ENCODE data around the gene CDC20. TPM values are rescaled to one million over a fixed set of nuclear protein-coding genes. Genes with fewer than 3 reads are reported as not detected.

CDC20 gene
- total RNA-seq, 1 experiment from 2014 or later: 96.9 TPM

GRCh38 chr1:43376723-43377235 is 18.0 kb downstream of the CDC20 start:
- Histone ChIP-seq H3K4me1 (ENCODE audit: low read length) (no peaks in the 10 kb centered on the region), H3K4me3 (ENCODE audit: low read length) (no peak overlapping the region), H3K79me2 (ENCODE audit: low read length) (no peaks in the 10 kb centered on the region), H4K20me1 (ENCODE audit: insufficient read depth, low read depth, low read length) (no peaks in the 10 kb centered on the region), H2AFZ (ENCODE audit: low read length) (no peak overlapping the region), H3K27me3 (ENCODE audit: low read length) (no peaks in the 10 kb centered on the region), H3K9ac (ENCODE audit: low read length) (no peak overlapping the region), H3K9me3 (ENCODE audit: low read length) (no peaks in the 10 kb centered on the region), H3K9me2 (replicated peaks; ENCODE audit: insufficient read depth, low read length) (no peaks in the 10 kb centered on the region), H3K4me2 (ENCODE audit: low read depth, low read length, poor library complexity, severe bottlenecking) (no peak overlapping the region), H3K27ac (ENCODE audit: low read length) (no peak overlapping the region), H3K36me3 (ENCODE audit: insufficient read depth, low read length) (no peaks in the 10 kb centered on the region)
- no peak for DNase-seq

GRCh38 chr1:43377831-43378230 is 19.1 kb downstream of the CDC20 start:
- Histone ChIP-seq H3K9me3 (ENCODE audit: low read length) (no peaks in the 10 kb centered on the region), H3K9ac (ENCODE audit: low read length) (no peak overlapping the region), H3K79me2 (ENCODE audit: low read length) (no peaks in the 10 kb centered on the region), H3K27me3 (ENCODE audit: low read length) (no peaks in the 10 kb centered on the region), H3K36me3 (ENCODE audit: insufficient read depth, low read length) (peaks cover 6% of the 10 kb centered on the region), H3K4me1 (ENCODE audit: low read length) (no peaks in the 10 kb centered on the region), H3K4me2 (ENCODE audit: low read depth, low read length, poor library complexity, severe bottlenecking) (no peak overlapping the region), H3K27ac (ENCODE audit: low read length) (no peak overlapping the region), H2AFZ (ENCODE audit: low read length) (no peak overlapping the region), H4K20me1 (ENCODE audit: insufficient read depth, low read depth, low read length) (no peaks in the 10 kb centered on the region), H3K9me2 (replicated peaks; ENCODE audit: insufficient read depth, low read length) (no peaks in the 10 kb centered on the region), H3K4me3 (ENCODE audit: low read length) (no peak overlapping the region)
- DNase-seq: no peak

GRCh38 chr1:43379476-43379875 is 20.7 kb downstream of the CDC20 start:
- H2AFZ ChIP-seq (ENCODE audit: low read length): no peak overlapping the region
- no peak overlapping the region for H3K27ac ChIP-seq (ENCODE audit: low read length)
- H3K4me3 ChIP-seq (ENCODE audit: low read length): no peak overlapping the region
- H3K9me2 ChIP-seq (replicated peaks; ENCODE audit: insufficient read depth, low read length): no peaks in the 10 kb centered on the region
- H3K4me1 ChIP-seq (ENCODE audit: low read length): no peaks in the 10 kb centered on the region
- no peak for DNase-seq
- H3K9me3 ChIP-seq (ENCODE audit: low read length): no peaks in the 10 kb centered on the region
- no peak overlapping the region for H3K9ac ChIP-seq (ENCODE audit: low read length)
- H3K36me3 ChIP-seq (ENCODE audit: insufficient read depth, low read length): peaks cover 10% of the 10 kb centered on the region
- no peaks in the 10 kb centered on the region for H4K20me1 ChIP-seq (ENCODE audit: insufficient read depth, low read depth, low read length)
- no peak overlapping the region for H3K4me2 ChIP-seq (ENCODE audit: low read depth, low read length, poor library complexity, severe bottlenecking)
- no peaks in the 10 kb centered on the region for H3K79me2 ChIP-seq (ENCODE audit: low read length)
- H3K27me3 ChIP-seq (ENCODE audit: low read length): no peaks in the 10 kb centered on the region

- Histone ChIP-seq H3K9me2 (replicated peaks; ENCODE audit: insufficient read depth, low read length) (no peaks in the 10 kb centered on the region), H3K27ac (ENCODE audit: low read length) (no peak overlapping the region), H3K4me1 (ENCODE audit: low read length) (no peaks in the 10 kb centered on the region), H4K20me1 (ENCODE audit: insufficient read depth, low read depth, low read length) (no peaks in the 10 kb centered on the region), H3K9ac (ENCODE audit: low read length) (no peak overlapping the region), H3K4me3 (ENCODE audit: low read length) (no peak overlapping the region), H3K9me3 (ENCODE audit: low read length) (no peaks in the 10 kb centered on the region), H2AFZ (ENCODE audit: low read length) (no peak overlapping the region), H3K36me3 (ENCODE audit: insufficient read depth, low read length) (peaks cover 27% of the 10 kb centered on the region), H3K79me2 (ENCODE audit: low read length) (no peaks in the 10 kb centered on the region), H3K27me3 (ENCODE audit: low read length) (no peaks in the 10 kb centered on the region), H3K4me2 (ENCODE audit: low read depth, low read length, poor library complexity, severe bottlenecking) (no peak overlapping the region)
- DNase-seq: no peak
These were observed 22.8 kb downstream of the CDC20 start for GRCh38 chr1:43381612-43382011.

- no peak overlapping the region for H2AFZ ChIP-seq (ENCODE audit: low read length)
- no peaks in the 10 kb centered on the region for H3K79me2 ChIP-seq (ENCODE audit: low read length)
- H3K4me2 ChIP-seq (ENCODE audit: low read depth, low read length, poor library complexity, severe bottlenecking): no peak overlapping the region
- no peak overlapping the region for H3K9ac ChIP-seq (ENCODE audit: low read length)
- no peak for DNase-seq
- no peaks in the 10 kb centered on the region for H3K9me2 ChIP-seq (replicated peaks; ENCODE audit: insufficient read depth, low read length)
- H3K4me3 ChIP-seq (ENCODE audit: low read length): no peak overlapping the region
- H4K20me1 ChIP-seq (ENCODE audit: insufficient read depth, low read depth, low read length): no peaks in the 10 kb centered on the region
- H3K36me3 ChIP-seq (ENCODE audit: insufficient read depth, low read length): peaks cover 32% of the 10 kb centered on the region
- no peaks in the 10 kb centered on the region for H3K9me3 ChIP-seq (ENCODE audit: low read length)
- H3K27ac ChIP-seq (ENCODE audit: low read length): no peak overlapping the region
- no peaks in the 10 kb centered on the region for H3K27me3 ChIP-seq (ENCODE audit: low read length)
- H3K4me1 ChIP-seq (ENCODE audit: low read length): no peaks in the 10 kb centered on the region
These were observed 23.4 kb downstream of the CDC20 start for GRCh38 chr1:43382027-43382779.

GRCh38 chr1:43383449-43383848 is 24.7 kb downstream of the CDC20 start:
- H3K27me3 ChIP-seq (ENCODE audit: low read length): no peaks in the 10 kb centered on the region
- H3K27ac ChIP-seq (ENCODE audit: low read length): no peak overlapping the region
- H3K79me2 ChIP-seq (ENCODE audit: low read length): peaks cover 12% of the 10 kb centered on the region
- no peaks in the 10 kb centered on the region for H3K9me2 ChIP-seq (replicated peaks; ENCODE audit: insufficient read depth, low read length)
- H2AFZ ChIP-seq (ENCODE audit: low read length): no peak overlapping the region
- no peak overlapping the region for H3K9ac ChIP-seq (ENCODE audit: low read length)
- H4K20me1 ChIP-seq (ENCODE audit: insufficient read depth, low read depth, low read length): 0 out of 2 replicates have a peak, but pooled peaks cover 7% of the 10 kb centered on the region
- H3K4me2 ChIP-seq (ENCODE audit: low read depth, low read length, poor library complexity, severe bottlenecking): no peak overlapping the region
- H3K4me1 ChIP-seq (ENCODE audit: low read length): peaks cover 9% of the 10 kb centered on the region
- no peak overlapping the region for H3K4me3 ChIP-seq (ENCODE audit: low read length)
- H3K9me3 ChIP-seq (ENCODE audit: low read length): no peaks in the 10 kb centered on the region
- peaks cover 38% of the 10 kb centered on the region for H3K36me3 ChIP-seq (ENCODE audit: insufficient read depth, low read length)
- no peak for DNase-seq

- no peaks in the 10 kb centered on the region for H3K9me2 ChIP-seq (replicated peaks; ENCODE audit: insufficient read depth, low read length)
These were observed 27.9 kb downstream of the CDC20 start for GRCh38 chr1:43386676-43387075.

GRCh38 chr1:43387976-43388599 is 29.3 kb downstream of the CDC20 start:
- Histone ChIP-seq H3K79me2 (ENCODE audit: low read length) (peaks cover 54% of the 10 kb centered on the region), H3K4me3 (ENCODE audit: low read length) (peak overlapping the region; percentile 98)
- DNase-seq: peak; percentile 52

More at GRCh38 chr1:43386676-43387075, 27.9 kb downstream of the CDC20 start:
- Histone ChIP-seq H3K36me3 (ENCODE audit: insufficient read depth, low read length) (peaks cover 38% of the 10 kb centered on the region), H3K9ac (ENCODE audit: low read length) (no peak overlapping the region), H3K27me3 (ENCODE audit: low read length) (no peaks in the 10 kb centered on the region), H3K4me2 (ENCODE audit: low read depth, low read length, poor library complexity, severe bottlenecking) (no peak overlapping the region), H3K4me3 (ENCODE audit: low read length) (no peak overlapping the region), H2AFZ (ENCODE audit: low read length) (no peak overlapping the region), H3K9me3 (ENCODE audit: low read length) (no peaks in the 10 kb centered on the region), H3K79me2 (ENCODE audit: low read length) (peaks cover 44% of the 10 kb centered on the region), H3K4me1 (ENCODE audit: low read length) (peaks cover 24% of the 10 kb centered on the region), H3K27ac (ENCODE audit: low read length) (no peak overlapping the region), H4K20me1 (ENCODE audit: insufficient read depth, low read depth, low read length) (0 out of 2 replicates have a peak, but pooled peaks cover 13% of the 10 kb centered on the region)
- DNase-seq: no peak

More at GRCh38 chr1:43387976-43388599, 29.3 kb downstream of the CDC20 start:
- Histone ChIP-seq H3K9me3 (ENCODE audit: low read length) (no peaks in the 10 kb centered on the region), H3K9me2 (replicated peaks; ENCODE audit: insufficient read depth, low read length) (no peaks in the 10 kb centered on the region), H4K20me1 (ENCODE audit: insufficient read depth, low read depth, low read length) (0 out of 2 replicates have a peak, but pooled peaks cover 13% of the 10 kb centered on the region), H3K27ac (ENCODE audit: low read length) (no peak overlapping the region; the same call in 1 of the 2 replicates), H3K36me3 (ENCODE audit: insufficient read depth, low read length) (peaks cover 30% of the 10 kb centered on the region; the same call in 1 of the 2 replicates), H3K4me1 (ENCODE audit: low read length) (peaks cover 27% of the 10 kb centered on the region), H3K9ac (ENCODE audit: low read length) (peak overlapping the region; percentile 93), H3K27me3 (ENCODE audit: low read length) (no peaks in the 10 kb centered on the region), H2AFZ (ENCODE audit: low read length) (no peak overlapping the region), H3K4me2 (ENCODE audit: low read depth, low read length, poor library complexity, severe bottlenecking) (peak overlapping the region; percentile 83)
